Measurements from ENCODE around the gene TPRKB.

- no peak for TF ChIP-seq CTCF (IDR thresholded peaks at IDR 0.05)
- no peak for TF ChIP-seq POLR2A (IDR thresholded peaks at IDR 0.05)
Measured at GRCh38 chr2:73746877-73747208, 9.7 kb upstream of the TPRKB start.

Data from lower leg skin (tissue), 3 donors.